Stimulated activated CD4-positive, alpha-beta T cell treated with anti-CD3 and anti-CD28 coated beads, Interleukin-1b, Interleukin-23, amount 100 ng/mL, for 24 hours (primary cell): ENCODE measurements around the gene BLOC1S1.

ENCODE experiments used
- DNase-seq, 4 experiments: peaks; one replicate each; pipeline ENCODE4 v3.0.0-alpha.2; 2020; ENCODE audit warnings: low read depth in 4 of 4, low spot score in 1 of 4

The BLOC1S1 gene

DNA sequence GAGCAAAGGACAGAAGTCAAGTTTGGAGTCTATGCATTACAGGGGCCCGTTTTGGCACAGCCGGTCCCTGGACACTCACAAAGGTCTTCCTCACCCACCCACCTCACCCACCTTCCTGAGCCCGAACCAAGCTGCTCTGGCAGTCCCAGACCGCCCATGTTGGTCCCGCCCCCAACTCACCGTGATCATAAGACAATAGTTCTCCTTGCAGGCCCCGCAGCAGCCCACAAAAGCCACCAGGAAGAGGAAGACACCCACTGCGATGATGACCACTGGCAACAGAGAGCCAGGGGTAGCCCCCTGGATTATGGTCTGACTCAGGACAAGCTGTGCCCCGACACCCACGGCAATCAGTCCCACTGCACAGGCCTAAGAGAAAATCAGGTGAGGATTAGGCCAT, 11.1 kb downstream of the BLOC1S1 start:
- no peak for DNase-seq

DNA sequence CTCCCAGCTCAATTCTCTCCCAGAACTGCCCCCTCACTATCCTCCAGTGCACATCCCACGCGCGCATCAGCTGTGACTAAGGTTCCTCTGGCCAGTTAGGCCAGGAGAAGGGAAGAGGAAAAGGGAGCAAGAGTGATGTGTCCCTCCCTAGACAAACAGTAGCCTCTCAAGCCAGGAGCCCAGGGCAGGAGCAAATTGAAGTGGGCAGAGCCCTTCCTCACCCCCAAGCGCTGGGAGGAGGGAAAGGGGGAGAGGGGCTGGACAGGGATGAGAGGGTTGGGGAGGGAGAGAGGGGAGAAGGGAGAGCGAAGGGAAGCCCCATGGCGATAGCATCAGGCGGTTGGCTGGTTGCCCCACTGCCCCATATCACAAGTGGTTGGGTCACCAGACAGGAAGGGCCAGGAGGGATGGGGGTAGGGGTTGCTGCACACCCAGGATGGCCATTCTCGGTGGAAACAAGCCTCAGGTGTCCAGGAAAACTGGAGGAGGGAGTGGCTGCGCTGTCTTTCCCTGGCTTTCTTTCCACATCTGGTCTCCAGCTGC, 11.9 kb downstream of the BLOC1S1 start:
- no peak for DNase-seq

DNA sequence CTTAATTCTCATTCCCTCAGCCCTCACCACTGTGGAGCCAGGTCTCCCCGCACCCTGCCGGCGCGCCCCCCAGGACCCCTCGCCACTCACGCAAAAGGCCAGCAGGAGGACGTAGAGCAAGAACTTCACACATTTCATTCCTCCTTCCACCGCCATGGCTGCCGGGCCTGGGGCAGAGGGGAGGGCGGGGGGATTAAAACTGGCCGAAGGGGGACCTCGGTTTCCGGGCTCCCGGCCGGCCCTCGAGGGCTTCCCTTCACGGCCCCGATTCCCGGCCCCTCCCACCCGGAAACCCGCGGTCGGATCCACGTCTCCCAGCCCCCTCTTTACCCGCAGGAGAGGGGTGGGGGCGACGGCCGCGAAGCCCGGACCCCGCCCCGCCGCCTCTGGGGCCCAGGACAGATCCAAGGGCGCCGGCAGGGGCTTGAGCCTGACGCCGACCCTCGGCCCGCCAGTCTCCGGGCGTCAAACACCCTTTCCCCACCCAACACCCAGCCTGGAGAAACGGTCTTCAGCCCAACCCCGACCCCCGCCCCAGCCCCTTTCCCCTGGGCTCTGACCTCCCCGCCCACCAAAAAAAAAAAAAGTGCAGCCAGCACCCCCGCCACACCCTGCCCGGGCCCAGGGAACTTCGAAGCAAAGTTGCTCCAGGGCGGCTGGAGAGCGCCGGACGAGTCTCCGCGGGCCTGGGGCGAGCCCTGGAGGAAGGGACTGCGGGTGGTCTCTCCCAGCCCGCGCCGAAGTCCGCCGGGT, 12.5 kb downstream of the BLOC1S1 start:
- DNase-seq = no peak

DNA sequence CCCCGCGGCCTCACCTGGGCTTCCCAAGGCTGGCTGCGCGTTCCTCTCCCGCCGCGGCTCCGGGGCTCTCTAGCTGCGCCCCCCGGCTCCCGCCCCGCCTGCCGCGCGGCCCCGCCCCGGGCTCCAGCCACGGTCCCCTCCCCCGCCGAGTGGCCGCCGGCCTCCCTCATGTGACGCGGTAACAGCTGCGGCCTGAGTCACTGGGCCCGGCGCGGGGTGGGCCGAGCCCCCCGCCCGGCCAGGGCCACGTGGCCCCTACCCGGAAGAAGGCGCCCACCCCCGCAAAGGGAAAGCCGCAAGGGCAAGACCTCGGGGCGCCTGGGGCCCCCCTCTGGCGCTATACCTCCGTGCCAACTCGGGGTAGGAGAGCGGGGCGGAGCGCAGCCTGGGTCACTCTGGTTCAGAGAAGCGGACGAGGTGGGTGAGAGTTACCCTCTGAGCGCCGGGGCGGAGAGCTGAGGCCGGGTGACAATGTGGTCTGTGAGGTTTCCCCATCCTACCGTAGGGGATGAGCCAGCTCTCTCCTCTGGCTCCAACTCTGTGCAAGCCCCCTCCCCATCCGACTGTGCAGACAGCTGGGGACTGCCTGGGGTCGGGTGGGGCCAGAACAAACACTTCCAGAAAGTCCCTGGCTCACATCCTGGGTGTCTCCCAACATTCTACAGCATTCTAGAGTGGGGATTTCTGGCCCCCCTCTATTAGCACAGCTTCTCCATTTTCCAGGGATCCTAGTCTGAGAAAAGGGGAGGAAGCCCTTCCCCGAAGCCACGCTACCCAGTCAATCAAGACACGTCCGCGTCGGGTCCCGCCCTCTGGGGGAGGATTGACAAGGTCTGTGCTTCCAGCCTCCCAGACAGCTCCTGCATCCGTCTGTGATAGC, 13.3 kb downstream of the BLOC1S1 start, which contains the start of gene CD63:
Gene CD63 (minus strand): TSS at position 71 of the 880 bp plus-strand sequence. CDS start 668 bp downstream, outside the sequence.
- peak in 3 of 4 experiments; percentile 47 to 74 (median 61) for DNase-seq

DNA sequence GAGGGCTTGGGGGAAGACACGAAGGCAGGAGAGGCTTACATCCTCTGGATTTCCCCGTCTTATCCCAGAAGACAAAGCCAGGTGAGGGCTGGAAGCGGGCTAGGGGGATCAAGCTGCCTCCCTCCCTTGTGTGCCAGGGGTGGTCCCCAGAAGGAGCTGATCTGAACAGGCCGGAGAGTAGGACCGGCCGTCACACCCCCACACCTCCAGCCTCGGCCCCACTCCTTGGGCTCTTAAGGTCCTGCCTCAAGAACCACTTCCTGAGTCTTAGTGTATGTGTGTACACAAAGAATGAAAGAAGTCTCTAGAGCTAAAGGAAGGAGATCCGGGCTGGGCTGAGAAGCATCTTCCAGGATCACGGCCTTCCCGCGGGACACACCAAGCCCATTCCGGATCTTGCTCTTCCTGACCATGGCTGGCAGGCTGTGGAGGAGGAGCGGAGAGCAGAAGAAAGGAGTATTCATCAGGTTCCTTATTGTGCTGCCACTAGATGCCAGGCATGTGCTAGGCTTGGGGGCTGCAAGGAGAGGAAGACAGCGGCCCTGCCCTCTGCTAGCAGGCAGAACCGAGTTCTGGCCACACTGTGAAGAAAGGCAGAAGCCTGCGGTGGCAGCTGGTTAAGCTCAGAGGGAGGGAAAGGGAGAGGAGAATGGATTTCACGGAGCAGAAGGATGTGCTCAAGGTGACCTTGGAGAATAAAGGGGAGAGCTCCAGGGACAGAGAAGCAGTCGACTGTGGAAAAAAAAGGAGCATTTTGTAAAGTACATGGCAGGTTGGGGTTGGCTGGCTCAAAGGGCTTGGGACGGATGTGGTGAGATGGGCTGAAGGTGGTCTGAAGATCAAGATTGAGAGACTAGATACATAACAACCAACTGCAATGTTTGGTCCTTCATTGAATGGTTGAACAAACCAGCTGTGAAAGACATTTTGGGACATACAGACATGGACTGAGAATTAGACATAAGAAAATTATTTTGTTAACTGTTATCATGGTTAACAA, 14.3 kb downstream of the BLOC1S1 start:
- no peak for DNase-seq

DNA sequence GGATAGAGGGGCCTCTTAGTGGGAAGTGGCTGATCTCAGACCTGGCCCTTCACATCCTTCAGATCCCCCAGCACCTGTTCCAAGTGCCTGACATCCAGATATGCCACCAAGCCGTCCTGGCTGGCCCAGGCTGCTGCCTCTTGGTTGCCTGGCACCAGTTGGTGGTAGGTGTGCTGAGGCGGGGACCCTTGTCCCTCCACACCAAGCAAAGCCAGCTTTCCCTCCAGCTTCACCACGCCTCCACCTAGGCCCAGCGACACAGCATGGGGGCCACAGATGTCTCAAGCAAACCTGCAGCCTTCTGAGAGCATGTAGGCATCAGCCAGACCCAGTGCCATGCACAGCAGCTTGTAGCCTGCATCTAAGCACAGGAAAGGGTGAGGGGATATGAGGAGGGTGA, 16.4 kb downstream of the BLOC1S1 start:
- DNase-seq = no peak

DNA sequence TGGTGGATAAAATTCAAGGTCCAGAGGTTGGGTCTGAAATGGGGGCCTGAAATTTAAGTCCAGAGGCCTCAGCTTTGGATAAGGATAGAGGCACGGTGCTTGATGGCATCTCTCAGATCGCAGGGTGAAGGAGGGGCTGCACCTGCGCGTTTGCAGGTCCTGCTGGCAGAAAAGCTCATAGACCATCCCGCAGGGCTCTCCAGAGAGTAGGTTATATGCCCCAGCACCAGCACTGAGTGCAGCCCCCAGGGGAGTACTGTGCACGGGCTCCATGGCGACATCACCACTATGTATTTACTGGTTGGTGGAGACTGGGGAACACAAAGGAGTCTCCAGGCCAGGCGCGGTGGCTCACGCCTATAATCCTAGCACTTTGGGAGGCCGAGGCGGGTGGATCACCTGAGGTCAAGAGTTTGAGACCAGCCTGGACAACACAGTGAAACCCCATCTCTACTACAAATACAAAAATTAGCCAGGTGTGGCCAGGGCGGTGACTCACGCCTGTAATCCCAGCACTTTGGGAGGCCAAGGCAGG, 17.2 kb downstream of the BLOC1S1 start:
- no peak for DNase-seq

DNA sequence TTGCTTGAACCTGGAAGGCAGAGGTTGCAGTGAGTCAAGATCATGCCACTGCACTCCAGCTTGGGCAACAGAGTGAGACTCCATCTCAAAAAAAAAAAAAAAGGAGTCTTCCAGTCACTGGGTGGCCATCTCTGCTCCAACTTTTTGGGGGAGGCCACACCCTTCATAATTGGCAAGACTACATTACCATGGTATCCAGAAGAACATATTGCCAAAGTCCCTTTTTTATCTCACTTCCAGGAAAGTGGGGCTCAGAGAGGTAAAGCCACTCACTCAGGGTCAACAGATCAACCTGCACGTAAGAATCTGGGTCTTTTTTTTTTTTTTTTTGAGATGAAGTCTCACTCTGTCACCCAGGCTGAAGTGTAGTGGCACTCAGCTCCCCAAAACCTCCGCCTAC, 18.0 kb downstream of the BLOC1S1 start:
- no peak for DNase-seq

DNA sequence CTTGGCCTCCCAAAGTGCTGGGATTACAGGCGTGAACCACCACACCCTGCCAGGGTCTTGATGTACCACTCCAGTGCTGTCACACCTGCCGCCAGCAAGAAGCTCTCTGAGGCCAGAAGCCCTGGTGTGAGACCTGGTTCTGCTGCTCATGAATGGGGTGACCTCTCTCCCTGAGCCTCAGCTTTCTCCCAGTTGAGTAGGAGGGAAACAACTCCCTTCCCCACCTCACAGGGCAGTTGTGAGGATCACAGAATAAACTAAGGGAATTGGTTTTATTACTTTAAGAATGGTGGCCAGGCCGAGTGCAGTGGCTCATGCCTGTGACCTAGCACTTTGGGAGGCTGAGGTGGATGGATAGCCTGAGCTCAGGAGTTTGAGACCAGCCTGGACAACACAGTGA, 18.7 kb downstream of the BLOC1S1 start:
- DNase-seq = no peak

DNA sequence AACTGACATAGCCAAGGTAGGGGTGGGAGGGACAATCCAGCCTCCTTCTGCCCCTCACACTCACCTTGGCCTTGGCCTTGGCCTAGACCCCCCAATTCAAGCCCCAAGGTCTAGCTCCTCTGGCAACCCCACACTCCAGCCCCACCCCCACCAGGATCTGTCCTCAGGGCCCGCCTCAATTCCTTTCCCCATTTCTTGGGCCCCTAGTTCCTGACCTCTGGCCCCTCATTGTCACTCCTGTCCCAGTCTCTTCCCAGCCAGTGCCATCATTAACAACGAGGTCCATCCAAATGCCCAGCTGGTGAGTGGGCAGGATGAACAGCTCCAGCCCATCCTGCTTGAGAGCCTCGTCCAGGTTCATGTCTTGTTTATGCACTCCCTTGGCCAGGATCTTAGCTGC, 20.2 kb downstream of the BLOC1S1 start:
- no peak for DNase-seq

DNA sequence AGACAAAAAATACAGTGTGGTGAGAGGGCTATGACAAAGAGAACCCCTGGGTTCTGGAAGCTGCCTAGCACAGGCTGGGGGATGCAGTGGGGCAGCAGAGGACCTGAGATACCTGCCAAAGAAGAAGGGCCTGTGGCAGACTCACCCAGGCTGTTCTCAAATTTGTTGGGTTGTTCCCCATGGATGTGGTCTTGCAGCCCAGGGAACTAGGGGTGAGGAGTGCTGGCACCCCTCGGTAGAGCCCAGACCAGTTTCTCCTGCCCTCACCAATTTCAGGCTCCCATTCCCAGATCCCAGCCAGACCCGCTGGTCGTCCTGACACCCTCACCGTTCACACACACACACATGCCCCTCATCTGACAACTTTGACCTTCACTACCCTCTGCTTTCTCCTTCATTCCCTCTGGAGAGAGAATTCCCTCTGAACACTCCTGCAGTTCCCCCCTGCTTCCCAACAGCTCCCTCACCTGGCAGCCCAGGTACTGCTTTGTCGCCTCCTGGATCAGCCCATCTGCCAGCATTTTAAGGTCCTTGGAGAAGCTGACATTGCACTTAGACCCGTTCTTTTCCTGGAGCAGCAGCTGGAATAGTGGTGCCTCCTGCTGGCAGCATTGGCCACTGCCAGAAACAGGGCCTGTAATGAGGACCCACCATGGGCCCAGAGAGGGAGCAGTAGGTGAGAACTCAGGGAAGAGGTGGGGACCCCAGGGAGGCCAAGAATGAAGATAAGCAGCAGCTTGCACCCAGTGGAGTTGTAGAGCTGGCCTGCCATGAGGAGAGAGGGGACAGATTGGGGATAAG, 21.1 kb downstream of the BLOC1S1 start:
- peak in 1 of 4 experiments; percentile 58 for DNase-seq

DNA sequence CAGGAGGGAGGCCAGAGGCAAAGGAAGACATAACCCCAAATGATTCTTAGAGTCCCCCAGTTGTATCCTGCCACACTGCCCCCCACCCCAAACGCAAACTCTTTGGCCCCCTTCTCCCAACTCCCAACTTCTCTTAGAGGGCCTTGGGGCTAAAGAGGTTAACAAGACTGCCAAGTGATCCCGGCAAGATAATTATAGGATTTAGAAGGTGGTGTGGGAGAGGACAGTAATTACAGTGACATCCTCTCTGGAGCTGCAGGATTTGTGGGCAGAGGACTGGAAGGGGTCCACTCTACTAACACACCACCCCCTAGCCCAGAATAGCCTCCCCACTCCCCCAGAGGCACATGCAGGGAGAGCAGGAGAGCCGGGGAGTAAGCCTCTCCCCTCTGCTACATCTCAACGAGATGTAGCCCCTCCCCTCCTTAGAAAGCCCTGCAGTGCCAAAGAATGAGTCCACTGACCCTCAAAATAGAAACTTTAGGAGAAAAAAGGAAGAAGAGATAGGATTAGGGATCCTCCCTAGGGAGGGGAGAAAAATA, 21.8 kb downstream of the BLOC1S1 start:
- DNase-seq = no peak

DNA sequence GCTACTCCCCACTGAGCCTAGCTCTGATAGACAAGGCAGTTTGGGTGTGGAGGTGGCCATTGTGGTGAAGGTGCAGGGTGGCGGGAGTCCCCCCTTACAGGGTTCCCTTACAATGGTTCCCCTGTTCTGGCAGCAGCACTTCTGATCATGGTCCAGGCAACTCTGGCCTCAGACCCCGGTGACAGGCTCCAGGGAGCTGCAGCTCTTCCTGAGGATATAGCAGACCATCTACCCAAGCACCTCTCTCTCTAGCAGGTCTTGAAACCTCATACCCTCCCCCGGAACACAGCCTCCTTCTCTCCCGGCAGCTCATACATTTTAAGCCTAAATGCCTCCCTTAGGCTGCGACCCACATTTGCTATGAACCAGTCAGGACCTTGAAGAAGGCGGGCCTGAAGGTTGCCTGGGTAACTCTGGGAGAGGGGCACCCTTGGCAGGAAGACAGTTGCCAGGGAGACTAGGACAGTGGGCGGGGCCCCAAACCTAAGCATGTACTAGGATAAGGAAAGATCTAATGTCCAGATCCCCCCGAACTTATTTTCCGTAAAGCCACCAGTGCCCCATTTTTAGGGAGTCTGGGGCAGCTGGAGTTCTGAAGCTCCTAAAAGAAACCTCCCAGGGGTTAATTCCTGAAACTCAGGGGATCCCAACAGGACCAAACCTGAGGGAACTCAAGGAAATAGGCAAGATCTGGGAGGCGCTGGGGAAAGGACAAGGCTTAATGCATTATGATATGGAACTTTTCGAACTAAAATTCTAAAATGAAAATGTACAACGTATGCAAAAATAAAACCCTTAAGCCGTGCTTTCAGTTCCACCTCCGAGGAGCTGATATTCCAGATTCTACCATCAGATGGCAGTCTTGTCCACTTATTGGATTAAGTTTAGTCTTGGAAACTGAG, 22.5 kb downstream of the BLOC1S1 start:
- DNase-seq = peak; percentile 66 to 84 (median 76)

DNA sequence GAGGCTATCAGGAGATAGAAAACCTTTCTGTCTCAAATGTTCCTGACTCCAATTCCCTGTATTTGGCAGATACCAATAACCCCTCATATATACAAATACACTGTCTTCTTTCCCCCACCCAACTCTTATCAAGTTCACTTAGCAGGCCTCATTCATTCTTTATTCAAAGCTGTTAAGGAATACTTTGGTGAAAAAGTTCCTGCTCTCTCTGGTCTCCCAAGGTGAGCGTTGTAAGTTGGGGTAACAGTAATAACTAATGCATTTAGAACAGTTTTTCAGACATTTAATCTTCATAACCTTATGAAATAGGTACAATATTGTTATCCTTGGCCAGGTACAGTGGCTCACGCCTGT, 23.2 kb downstream of the BLOC1S1 start:
- DNase-seq = no peak

DNA sequence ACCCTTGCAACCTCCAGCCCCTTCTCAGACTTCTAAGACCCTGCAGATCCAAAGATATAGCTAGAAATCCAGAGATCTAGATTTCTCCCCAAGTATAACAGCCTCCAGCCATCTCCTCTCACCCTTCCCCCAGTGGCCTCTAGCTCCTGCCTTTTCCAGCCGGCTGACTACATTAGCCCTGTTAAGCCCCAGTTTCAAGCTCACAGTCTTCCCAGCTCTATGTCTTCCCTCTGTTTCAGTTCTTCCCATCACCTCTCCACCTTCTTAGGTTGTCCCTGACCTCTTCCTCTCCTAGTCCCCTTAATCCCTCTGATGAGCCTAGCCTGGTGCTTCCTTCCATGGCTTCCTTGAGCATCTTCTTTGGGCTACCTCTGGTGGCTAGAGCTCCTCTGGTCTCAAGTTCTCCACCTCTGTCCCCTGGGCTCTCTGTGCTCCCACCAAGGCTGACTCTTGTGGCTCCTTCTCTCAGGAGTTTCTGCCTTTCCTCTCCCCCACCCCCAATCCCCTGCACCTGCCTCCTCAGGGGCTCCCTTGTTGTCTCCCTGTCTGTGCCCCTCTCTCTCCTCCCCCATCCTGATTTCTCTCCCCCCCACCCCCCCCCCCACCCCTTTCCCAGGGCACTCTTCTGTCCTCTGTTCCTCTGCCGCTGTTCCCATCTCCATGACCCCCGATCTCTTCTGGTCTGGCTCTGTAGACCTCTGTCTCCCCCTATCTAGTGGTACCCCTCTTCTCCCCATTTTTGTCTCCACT, 26.3 kb downstream of the BLOC1S1 start:
- no peak for DNase-seq

DNA sequence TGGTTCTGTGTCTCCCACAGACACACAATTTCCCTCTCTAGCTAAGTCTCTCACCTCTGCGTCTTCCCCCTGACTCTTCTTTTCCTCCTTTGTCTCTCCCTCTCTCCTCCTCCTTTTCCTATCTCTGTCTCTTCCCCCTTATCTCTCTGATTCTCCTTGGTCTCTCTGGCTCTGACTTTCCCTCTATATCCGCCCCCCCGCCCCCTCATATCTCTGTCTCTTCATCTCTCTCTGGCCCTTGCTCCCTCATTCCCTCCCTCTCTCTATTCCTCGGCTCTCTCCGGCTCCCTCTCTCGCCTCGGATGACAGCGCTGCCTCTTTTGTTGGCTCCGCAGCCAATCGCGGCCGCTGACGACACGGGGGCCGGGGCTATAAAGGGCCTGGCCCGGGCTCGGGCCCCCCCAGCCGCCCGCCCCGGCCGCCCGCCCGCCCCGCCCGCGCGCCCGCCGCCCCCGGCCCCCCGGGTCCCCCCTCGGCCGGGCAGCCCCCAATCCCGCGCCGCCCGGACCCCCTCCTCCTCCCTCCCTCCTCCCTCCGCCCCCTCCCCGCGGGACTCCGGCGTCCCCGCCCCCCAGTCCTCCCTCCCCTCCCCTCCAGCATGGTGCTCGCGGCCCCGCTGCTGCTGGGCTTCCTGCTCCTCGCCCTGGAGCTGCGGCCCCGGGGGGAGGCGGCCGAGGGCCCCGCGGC, 27.0 kb downstream of the BLOC1S1 start, which contains the start of gene GDF11:
Gene GDF11 (plus strand): TSS at position 404 of the 687 bp plus-strand sequence. CDS start 195 bp downstream, at position 599.
- peak in 3 of 4 experiments; percentile 47 to 72 (median 67) for DNase-seq
